Thymus (tissue), 11 donors: ENCODE results near the gene RAP1GAP2. TPM values are rescaled to one million over a fixed set of nuclear protein-coding genes. Genes with fewer than 3 reads are reported as not detected.

Experiments
- DNase-seq, 9 donors: peaks; one replicate each; pipeline ENCODE4 v3.0.0-alpha.2; 2013; ENCODE audit warnings: low spot score in 9 of 9, low read depth in 6 of 9, missing footprints in 1 of 9
- H3K27ac ChIP-seq, 2 donors: one replicate each; pipeline ENCODE4 v1.5.1; 2013; ENCODE audit warnings: control low read depth in 1 of 2, low read depth in 1 of 2, low read length in 1 of 2, mild to moderate bottlenecking in 1 of 2, moderate library complexity in 1 of 2
- H3K27me3 ChIP-seq, 2 donors: one replicate each; pipeline ENCODE4 v1.5.1; 2013; ENCODE audit warnings: low read length in 1 of 2; ENCODE audit not compliant: control insufficient read depth in 2 of 2, insufficient read depth in 1 of 2
- H3K36me3 ChIP-seq, 2 donors: one replicate each; pipeline ENCODE4 v1.5.1; 2013; ENCODE audit warnings: low read length in 1 of 2, mild to moderate bottlenecking in 1 of 2, moderate library complexity in 1 of 2; ENCODE audit not compliant: control insufficient read depth in 2 of 2, insufficient read depth in 2 of 2
- H3K4me1 ChIP-seq, 2 donors: one replicate each; pipeline ENCODE4 v1.5.1; 2013; ENCODE audit warnings: low read length in 2 of 2; ENCODE audit not compliant: control insufficient read depth in 2 of 2, insufficient read depth in 2 of 2
- H3K4me3 ChIP-seq, 2 donors: one replicate each; pipeline ENCODE4 v1.5.1; 2013; ENCODE audit warnings: low read length in 2 of 2, control low read depth in 1 of 2, mild to moderate bottlenecking in 1 of 2
- H3K9me3 ChIP-seq, 2 donors: one replicate each; pipeline ENCODE4 v1.5.1; 2013; ENCODE audit warnings: low read length in 1 of 2, mild to moderate bottlenecking in 1 of 2; ENCODE audit not compliant: control insufficient read depth in 2 of 2, insufficient read depth in 1 of 2
- WGBS: extraction: QIAGEN DNeasy Blood & Tissue Kit; methylation state at CpG from one replicate; pipeline ENCODE4 v1.1.7; 2013; 5-methylcytosine and 5-hydroxymethylcytosine counted together
- polyA plus RNA-seq: library from polyadenylated mRNA; stranded (reverse); fragments of 200-250 nt; gene quantifications from one replicate; pipeline ENCODE4 v1.2.3, GENCODE V29; 2013
- total RNA-seq: library from RNA; stranded (reverse); fragments of 120-200 nt; gene quantifications from one replicate; pipeline ENCODE4 v1.2.4, GENCODE V29; 2013
- donor health status: healthy.

RAP1GAP2 gene
- total and polyA plus RNA-seq, 2 donors = 1.6 to 3.8 TPM

GRCh38 chr17:2974347-2974746 is 178.1 kb downstream of the RAP1GAP2 start:
- Histone ChIP-seq H3K27me3 (no peaks in the 10 kb centered on the region), H3K9me3 (no peaks in the 10 kb centered on the region), H3K4me3 (no peak overlapping the region), H3K36me3 (no peaks in the 10 kb centered on the region), H3K27ac (no peak overlapping the region), H3K4me1 (no peaks in the 10 kb centered on the region)
- 97% methylated on average over 1 of the region's 1 CpG for WGBS
- DNase-seq = no peak

DNA sequence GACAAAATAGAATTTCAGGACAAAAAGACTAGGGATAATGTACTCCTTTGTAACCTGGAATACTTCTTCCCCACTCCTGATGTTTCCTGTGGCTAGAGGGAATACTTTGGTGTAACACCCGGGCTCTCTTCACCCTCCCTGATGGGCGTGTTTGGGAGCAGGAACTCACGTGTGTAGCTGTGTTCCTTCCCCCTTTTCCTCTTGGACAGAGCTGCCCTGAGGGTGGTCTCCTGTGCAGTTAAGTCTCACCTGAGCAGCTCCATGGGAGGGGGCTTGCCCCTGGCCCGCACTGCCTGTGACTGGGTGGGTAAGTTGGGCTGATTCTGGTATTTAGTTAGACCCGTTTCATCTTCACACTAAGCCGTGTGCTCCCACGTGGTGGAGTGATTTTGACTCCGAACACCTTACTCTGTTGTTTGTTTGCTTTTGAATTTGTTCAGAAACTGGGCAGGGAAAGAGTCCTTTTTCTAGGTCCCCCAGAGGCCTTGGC is 179.3 kb downstream of the RAP1GAP2 start:
- Histone ChIP-seq H3K36me3 (no peaks in the 10 kb centered on the region), H3K9me3 (no peaks in the 10 kb centered on the region), H3K27me3 (no peaks in the 10 kb centered on the region), H3K4me3 (no peak overlapping the region), H3K4me1 (no peaks in the 10 kb centered on the region), H3K27ac (no peak overlapping the region)
- WGBS = 94% methylated on average over 8 of the region's 8 CpGs
- no peak for DNase-seq

- DNase-seq = no peak
- no peaks in the 10 kb centered on the region for H3K27me3 ChIP-seq
- H3K36me3 ChIP-seq = no peaks in the 10 kb centered on the region
- WGBS = 97% methylated on average over 3 of the region's 3 CpGs
- H3K4me3 ChIP-seq = no peak overlapping the region
- no peak overlapping the region for H3K27ac ChIP-seq
- H3K4me1 ChIP-seq = no peaks in the 10 kb centered on the region
- H3K9me3 ChIP-seq = no peaks in the 10 kb centered on the region
Measured at GRCh38 chr17:2977157-2977556, 180.9 kb downstream of the RAP1GAP2 start.

- Histone ChIP-seq H3K4me3 (no peak overlapping the region), H3K4me1 (no peaks in the 10 kb centered on the region), H3K36me3 (no peaks in the 10 kb centered on the region), H3K27ac (no peak overlapping the region), H3K27me3 (no peaks in the 10 kb centered on the region), H3K9me3 (no peaks in the 10 kb centered on the region)
- 97% methylated on average over 9 of the region's 9 CpGs for WGBS
- no peak for DNase-seq
Measured at GRCh38 chr17:2978116-2978515, 181.9 kb downstream of the RAP1GAP2 start.

- DNase-seq = no peak
- no peak overlapping the region for H3K27ac ChIP-seq
- WGBS = over 99% methylated on average over 2 of the region's 2 CpGs
- no peaks in the 10 kb centered on the region for H3K4me1 ChIP-seq
- H3K36me3 ChIP-seq = no peaks in the 10 kb centered on the region
- H3K4me3 ChIP-seq = no peak overlapping the region
- no peaks in the 10 kb centered on the region for H3K9me3 ChIP-seq
- H3K27me3 ChIP-seq = no peaks in the 10 kb centered on the region
Measured at GRCh38 chr17:2978991-2979390, 182.8 kb downstream of the RAP1GAP2 start.

GRCh38 chr17:2980211-2980903 is 184.1 kb downstream of the RAP1GAP2 start:
- no peak for DNase-seq
- H3K27me3 ChIP-seq = no peaks in the 10 kb centered on the region
- no peak overlapping the region for H3K4me3 ChIP-seq
- no peaks in the 10 kb centered on the region for H3K4me1 ChIP-seq
- H3K36me3 ChIP-seq = no peaks in the 10 kb centered on the region
- no peak overlapping the region for H3K27ac ChIP-seq
- no peaks in the 10 kb centered on the region for H3K9me3 ChIP-seq
- 98% methylated on average over 13 of the region's 13 CpGs for WGBS

- Histone ChIP-seq H3K27ac (no peak overlapping the region), H3K36me3 (no peaks in the 10 kb centered on the region), H3K4me1 (no peaks in the 10 kb centered on the region), H3K27me3 (no peaks in the 10 kb centered on the region), H3K9me3 (no peaks in the 10 kb centered on the region), H3K4me3 (no peak overlapping the region)
- DNase-seq = no peak
- WGBS = 97% methylated on average over 8 of the region's 8 CpGs
Measured at GRCh38 chr17:2980904-2981246, 184.6 kb downstream of the RAP1GAP2 start.

- 98% methylated on average over 6 of the region's 6 CpGs for WGBS
- H3K27me3 ChIP-seq = no peaks in the 10 kb centered on the region
- no peak overlapping the region for H3K4me3 ChIP-seq
- no peaks in the 10 kb centered on the region for H3K4me1 ChIP-seq
- no peaks in the 10 kb centered on the region for H3K9me3 ChIP-seq
- H3K27ac ChIP-seq = no peak overlapping the region
- no peak for DNase-seq
- H3K36me3 ChIP-seq = no peaks in the 10 kb centered on the region
Measured at GRCh38 chr17:2981325-2981724, 185.1 kb downstream of the RAP1GAP2 start.

DNA sequence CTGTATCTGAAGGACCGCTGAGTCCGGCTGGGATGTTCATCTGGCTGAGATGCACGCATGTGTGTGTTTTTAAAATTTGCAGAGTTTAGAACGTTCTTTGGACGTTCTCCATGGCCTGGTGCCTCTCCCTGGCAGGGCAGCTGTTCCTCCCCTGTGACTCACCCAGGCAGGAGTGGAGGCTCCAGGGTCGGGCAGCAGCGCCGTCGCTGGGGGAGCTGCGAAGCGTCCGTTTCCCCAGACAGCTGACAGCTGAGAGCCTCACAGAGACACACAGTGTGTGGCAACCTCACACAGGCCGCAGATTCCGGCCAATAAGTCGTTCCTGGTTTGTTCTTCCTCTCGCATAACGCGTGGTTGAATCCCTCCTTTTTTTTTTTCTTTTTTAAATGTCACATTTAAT is 186.6 kb downstream of the RAP1GAP2 start:
- no peaks in the 10 kb centered on the region for H3K9me3 ChIP-seq
- no peaks in the 10 kb centered on the region for H3K36me3 ChIP-seq
- H3K4me3 ChIP-seq = no peak overlapping the region
- H3K27me3 ChIP-seq = no peaks in the 10 kb centered on the region
- no peak overlapping the region for H3K27ac ChIP-seq
- no peaks in the 10 kb centered on the region for H3K4me1 ChIP-seq
- no peak for DNase-seq
- 91% methylated on average over 18 of the region's 18 CpGs for WGBS
